SU-DHL-6 (cell line): ENCODE measurements around the gene RAPH1.
"Not testable (repeated sequence)": the region's sequence is repeated elsewhere in the genome, so short reads cannot be mapped to it uniquely, and the experiment has no call there.

ENCODE experiments used
- H2AFZ ChIP-seq: fragments of 200-600 bp; sonication (generic); 2 replicates; pipeline ENCODE4 v1.6.1; 2014; ENCODE audit warnings: low read depth, mild to moderate bottlenecking, moderate library complexity, mixed read lengths, antibody characterized with exemption, low read length; ENCODE audit not compliant: severe bottlenecking
- H3F3A ChIP-seq: fragments of 200-600 bp; shearing (Covaris generic); 2 replicates; pipeline ENCODE4 v1.6.0; 2016; ENCODE audit warnings: antibody characterized with exemption, mild to moderate bottlenecking; ENCODE audit not compliant: insufficient read depth
- H3K27ac ChIP-seq: fragments of 200-600 bp; sonication (generic); 2 replicates; pipeline ENCODE4 v1.5.1; 2016; ENCODE audit warnings: low read depth, mild to moderate bottlenecking, low read length, moderate library complexity, mixed read lengths
- H3K27me3 ChIP-seq: fragments of 200-600 bp; sonication (generic), shearing (Covaris generic); 2 replicates; pipeline ENCODE4 v1.6.0; 2014; ENCODE audit warnings: mild to moderate bottlenecking, low read length
- H3K36me3 ChIP-seq: fragments of 200-600 bp; sonication (generic); 2 replicates; pipeline ENCODE4 v1.6.1; 2014; ENCODE audit warnings: mild to moderate bottlenecking, low read length, mixed read lengths
- H3K4me2 ChIP-seq: fragments of 300-600, 200-600 bp; shearing (Covaris generic), sonication (generic); 2 replicates; pipeline ENCODE4 v1.6.0; 2014; ENCODE audit warnings: low read length, low read depth, mild to moderate bottlenecking; ENCODE audit not compliant: poor library complexity, severe bottlenecking
- H3K4me3 ChIP-seq: fragments of 200-600 bp; sonication (generic); 2 replicates; pipeline ENCODE4 v1.5.1; 2014; ENCODE audit warnings: antibody characterized with exemption, low read length, mild to moderate bottlenecking, mixed read lengths; ENCODE audit not compliant: insufficient read depth, poor library complexity, severe bottlenecking
- H3K79me2 ChIP-seq: fragments of 200-600 bp; sonication (generic); 2 replicates; pipeline ENCODE4 v1.6.1; 2014; ENCODE audit warnings: mild to moderate bottlenecking, low read length, moderate library complexity; ENCODE audit not compliant: insufficient read depth
- H3K9ac ChIP-seq: fragments of 200-600 bp; sonication (generic); 2 replicates; pipeline ENCODE4 v1.7.0; 2014; ENCODE audit warnings: mild to moderate bottlenecking, low read length
- H3K9me2 ChIP-seq: fragments of 200-600 bp; sonication (generic); replicated peaks from 2 replicates; pipeline ENCODE4 v1.6.1; 2014; ENCODE audit warnings: low read length; ENCODE audit not compliant: insufficient read depth
- H3K9me3 ChIP-seq: fragments of 200-600 bp; sonication (generic); 2 replicates; pipeline ENCODE4 v1.6.1; 2014; ENCODE audit warnings: low read length, mixed read lengths; ENCODE audit not compliant: insufficient read depth
- H4K20me1 ChIP-seq: fragments of 200-600 bp; sonication (generic); 2 replicates; pipeline ENCODE4 v1.6.1; 2014; ENCODE audit warnings: low read depth, mild to moderate bottlenecking, antibody characterized with exemption, low read length, moderate library complexity, mixed read lengths
- CTCF ChIP-seq: fragments of 200-600 bp; sonication (generic); IDR thresholded peaks from one replicate; pipeline ENCODE4 v1.5.1; 2017; ENCODE audit warnings: antibody characterized with exemption, mild to moderate bottlenecking, low read length, moderate library complexity; ENCODE audit not compliant: insufficient read depth, poor library complexity, severe bottlenecking
- EZH2phosphoT487 ChIP-seq: fragments of 200-600 bp; sonication (generic), shearing (Covaris generic); conservative IDR thresholded peaks from 2 replicates; pipeline ENCODE4 v1.6.1; 2018; ENCODE audit warnings: mild to moderate bottlenecking, antibody characterized with exemption, low read length, moderate library complexity, mixed read lengths

RAPH1 gene

GRCh38 chr2:203396667-203397066, 138.4 kb downstream of the RAPH1 start:
- Histone ChIP-seq H3K36me3 (peaks cover 6% of the 10 kb centered on the region; the same call in 1 of the 2 replicates), H4K20me1 (no peaks in the 10 kb centered on the region), H3K9ac (no peak overlapping the region), H3K27ac (no peak overlapping the region), H3K9me3 (no peaks in the 10 kb centered on the region), H3K4me2 (no peak overlapping the region), H2AFZ (no peak overlapping the region), H3K79me2 (no peaks in the 10 kb centered on the region), H3F3A (no peaks in the 10 kb centered on the region), H3K9me2 (no peaks in the 10 kb centered on the region), H3K4me3 (no peak overlapping the region), H3K27me3 (no peaks in the 10 kb centered on the region)
- peak; percentile 14 for TF ChIP-seq CTCF
- no peak for TF ChIP-seq EZH2phosphoT487

- TF ChIP-seq CTCF (no peak), EZH2phosphoT487 (no peak)
- Histone ChIP-seq H3K27ac (no peak overlapping the region), H3K79me2 (no peaks in the 10 kb centered on the region), H3K4me2 (no peak overlapping the region), H3K36me3 (peaks cover 6% of the 10 kb centered on the region; the same call in 1 of the 2 replicates), H3K9ac (no peak overlapping the region), H4K20me1 (no peaks in the 10 kb centered on the region), H3K9me3 (no peaks in the 10 kb centered on the region), H2AFZ (no peak overlapping the region), H3F3A (no peaks in the 10 kb centered on the region), H3K27me3 (no peaks in the 10 kb centered on the region), H3K9me2 (no peaks in the 10 kb centered on the region), H3K4me3 (no peak overlapping the region)
Measured at GRCh38 chr2:203395858-203396257, 139.2 kb downstream of the RAPH1 start.

GRCh38 chr2:203394519-203395227, 140.4 kb downstream of the RAPH1 start:
- no peaks in the 10 kb centered on the region for H3K9me3 ChIP-seq
- H3K36me3 ChIP-seq: peaks cover 6% of the 10 kb centered on the region; the same call in 1 of the 2 replicates
- no peak overlapping the region for H2AFZ ChIP-seq
- no peaks in the 10 kb centered on the region for H3F3A ChIP-seq
- TF ChIP-seq CTCF (no peak), EZH2phosphoT487 (no peak)
- H3K9ac ChIP-seq: no peak overlapping the region
- H3K4me2 ChIP-seq: no peak overlapping the region
- no peaks in the 10 kb centered on the region for H3K79me2 ChIP-seq
- no peaks in the 10 kb centered on the region for H4K20me1 ChIP-seq
- no peaks in the 10 kb centered on the region for H3K27me3 ChIP-seq
- no peaks in the 10 kb centered on the region for H3K9me2 ChIP-seq
- no peak overlapping the region for H3K4me3 ChIP-seq
- no peak overlapping the region for H3K27ac ChIP-seq

- H4K20me1 ChIP-seq, H3K4me3 ChIP-seq, H3K4me2 ChIP-seq, H2AFZ ChIP-seq, H3K79me2 ChIP-seq, H3K9me3 ChIP-seq, H3K36me3 ChIP-seq, H3K9me2 ChIP-seq, H3K9ac ChIP-seq, H3K27ac ChIP-seq, H3K27me3 ChIP-seq, H3F3A ChIP-seq: not testable (repeated sequence)
Measured at GRCh38 chr2:203388153-203388552, 146.9 kb downstream of the RAPH1 start.
